Activated T-cell treated with anti-CD3 and anti-CD28 coated beads, Interleukin-2, amount 50 U/mL, for 1 hour (primary cell): ENCODE data around the gene NME4.
A peak's percentile ranks its signal among the peaks of the same experiment; 100 is the strongest.
"Not testable (repeated sequence)": the region's sequence is repeated elsewhere in the genome, so short reads cannot be mapped to it uniquely, and the experiment has no call there.

Source experiments
- DNase-seq: peaks from one replicate; pipeline ENCODE4 v3.0.0-alpha.2; 2020

NME4 gene

DNA sequence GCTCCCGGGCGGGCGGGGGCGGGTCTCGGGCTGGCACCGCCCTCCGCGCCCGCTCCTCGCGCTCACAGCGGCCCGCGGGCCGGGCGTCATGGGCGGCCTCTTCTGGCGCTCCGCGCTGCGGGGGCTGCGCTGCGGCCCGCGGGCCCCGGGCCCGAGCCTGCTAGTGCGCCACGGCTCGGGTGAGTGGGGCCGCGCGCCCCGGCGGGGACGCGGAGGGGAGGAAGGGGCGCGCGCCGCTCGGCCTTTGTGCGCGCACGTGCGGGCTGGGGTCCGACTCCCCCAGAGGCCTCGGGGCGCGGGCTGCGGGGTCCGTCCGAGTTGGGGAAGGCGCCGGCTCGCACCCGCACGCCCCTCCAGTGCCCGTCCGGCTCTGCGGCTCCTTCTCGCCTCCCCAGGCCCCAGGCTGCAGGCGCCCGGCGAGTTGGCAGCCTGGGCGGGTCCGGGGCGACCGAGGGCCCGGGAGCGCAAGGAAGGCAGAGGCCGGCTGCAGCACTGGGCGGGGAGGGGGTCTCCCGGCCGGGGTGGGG, at the start of gene NME4:
NME4 (plus strand) TSS at position 65 of the 527 bp plus-strand sequence; CDS start at position 89, 24 bp downstream.
- peak; percentile 48 for DNase-seq

DNA sequence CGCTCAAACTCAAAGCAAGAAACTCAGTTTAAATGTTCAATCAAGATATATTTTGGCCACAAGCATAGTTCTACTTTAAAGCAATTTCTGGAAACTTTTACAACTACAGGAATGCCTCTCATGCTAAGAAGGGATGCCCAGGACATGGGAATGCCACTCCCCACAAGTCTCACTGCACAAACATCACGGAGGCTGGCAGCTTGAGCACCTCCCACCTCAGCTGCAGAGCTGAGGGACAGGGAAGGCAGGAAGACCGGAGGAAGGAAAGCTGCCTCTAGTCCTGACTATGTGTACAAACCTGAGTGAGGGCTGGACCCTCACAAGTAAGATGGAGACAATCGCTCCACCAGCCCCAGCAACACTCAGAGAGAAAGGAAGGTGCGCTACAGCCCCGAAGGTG, 49.8 kb upstream of the NME4 start:
- DNase-seq: no peak

DNA sequence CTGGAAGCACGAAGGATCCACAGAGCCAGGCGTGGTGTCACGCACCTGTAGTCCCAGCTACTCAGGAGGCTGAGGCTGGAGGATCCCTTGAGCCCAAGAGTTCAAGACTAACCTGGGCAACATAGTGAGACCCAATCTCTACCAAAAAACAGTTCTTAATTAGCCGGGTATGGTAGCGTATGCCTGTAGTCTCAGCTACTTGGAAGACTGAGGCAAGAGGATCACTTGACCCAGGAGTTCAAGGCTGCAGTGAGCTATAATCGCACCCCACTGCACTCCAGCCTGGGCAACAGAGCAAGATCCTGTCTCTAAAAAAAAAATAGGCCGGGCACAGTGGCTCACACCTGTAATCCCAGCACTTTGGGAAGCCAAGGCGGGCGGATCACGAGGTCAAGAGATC, 48.5 kb upstream of the NME4 start:
- DNase-seq: not testable (repeated sequence)

DNA sequence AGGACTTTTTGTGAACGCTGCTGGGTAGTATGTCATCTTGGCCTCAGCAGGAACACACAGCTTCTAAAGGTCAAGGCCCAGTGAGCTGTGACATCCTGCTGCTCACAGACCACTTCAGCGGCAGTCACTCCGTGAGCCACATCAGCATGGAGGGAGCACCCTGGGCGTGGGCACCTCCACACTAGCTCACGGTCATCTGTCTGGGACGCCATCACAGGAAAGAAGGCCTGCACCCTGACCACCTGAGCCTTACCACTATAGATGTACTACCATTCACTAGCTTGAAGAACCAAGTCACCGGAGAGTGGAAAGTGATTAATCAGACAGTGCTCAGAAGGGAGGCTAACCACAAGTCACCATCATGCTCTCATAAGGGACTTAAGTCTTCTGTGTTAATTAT, 47.8 kb upstream of the NME4 start:
- DNase-seq: no peak

DNA sequence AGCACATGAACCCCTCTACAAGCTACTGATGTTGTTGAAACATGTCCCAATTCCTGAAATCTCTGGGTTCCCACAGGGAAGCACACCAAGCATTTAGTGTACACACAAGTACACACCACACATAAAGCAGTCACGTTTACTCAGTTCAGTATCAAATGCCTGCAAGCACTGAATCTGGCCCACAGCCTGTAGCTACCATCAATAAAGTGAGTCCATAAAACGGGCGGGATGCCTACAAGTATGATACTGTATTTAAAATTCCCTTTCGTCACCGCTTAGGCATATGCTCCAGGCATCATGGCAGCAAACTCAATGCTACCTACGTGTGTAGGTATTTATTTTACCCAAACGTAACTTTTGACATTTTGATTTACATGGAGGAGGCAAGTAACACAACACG, 46.8 kb upstream of the NME4 start:
- no peak for DNase-seq

DNA sequence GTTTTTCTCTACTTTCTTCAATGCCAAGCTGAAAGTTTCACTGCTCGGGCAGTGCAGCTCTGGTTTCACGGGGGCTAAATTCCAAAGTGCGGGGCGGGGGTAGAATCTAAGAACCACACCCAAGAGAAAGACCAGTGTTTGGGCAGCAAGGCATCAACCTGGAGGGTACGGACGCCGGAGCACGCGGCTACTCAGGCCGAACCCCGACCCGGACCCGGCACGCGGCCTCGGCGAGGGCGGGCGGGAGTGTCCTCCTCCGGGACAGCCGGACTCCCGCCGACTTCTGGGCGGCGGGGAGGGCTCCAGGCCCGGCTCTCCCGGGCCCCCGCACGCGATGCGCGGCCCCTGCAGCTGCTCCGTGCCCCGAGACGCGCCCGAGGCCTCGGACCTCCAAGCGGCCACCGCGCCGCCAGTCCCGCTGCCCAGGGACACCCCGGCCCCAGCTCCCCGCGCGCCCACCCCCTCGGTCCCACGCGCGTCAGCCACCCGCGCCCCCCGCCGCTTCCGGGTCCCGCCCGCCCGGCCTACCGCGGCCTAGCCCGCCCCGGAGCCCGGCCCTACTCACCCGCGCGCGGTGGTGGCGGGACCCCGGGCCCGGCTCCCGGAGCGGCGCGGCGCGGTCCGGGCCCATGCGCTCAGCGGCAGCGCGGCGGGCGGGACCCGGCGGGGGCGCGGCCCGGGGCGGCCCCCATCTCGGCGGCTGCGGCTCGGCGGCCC, 45.0 kb upstream of the NME4 start:
- DNase-seq: no peak

DNA sequence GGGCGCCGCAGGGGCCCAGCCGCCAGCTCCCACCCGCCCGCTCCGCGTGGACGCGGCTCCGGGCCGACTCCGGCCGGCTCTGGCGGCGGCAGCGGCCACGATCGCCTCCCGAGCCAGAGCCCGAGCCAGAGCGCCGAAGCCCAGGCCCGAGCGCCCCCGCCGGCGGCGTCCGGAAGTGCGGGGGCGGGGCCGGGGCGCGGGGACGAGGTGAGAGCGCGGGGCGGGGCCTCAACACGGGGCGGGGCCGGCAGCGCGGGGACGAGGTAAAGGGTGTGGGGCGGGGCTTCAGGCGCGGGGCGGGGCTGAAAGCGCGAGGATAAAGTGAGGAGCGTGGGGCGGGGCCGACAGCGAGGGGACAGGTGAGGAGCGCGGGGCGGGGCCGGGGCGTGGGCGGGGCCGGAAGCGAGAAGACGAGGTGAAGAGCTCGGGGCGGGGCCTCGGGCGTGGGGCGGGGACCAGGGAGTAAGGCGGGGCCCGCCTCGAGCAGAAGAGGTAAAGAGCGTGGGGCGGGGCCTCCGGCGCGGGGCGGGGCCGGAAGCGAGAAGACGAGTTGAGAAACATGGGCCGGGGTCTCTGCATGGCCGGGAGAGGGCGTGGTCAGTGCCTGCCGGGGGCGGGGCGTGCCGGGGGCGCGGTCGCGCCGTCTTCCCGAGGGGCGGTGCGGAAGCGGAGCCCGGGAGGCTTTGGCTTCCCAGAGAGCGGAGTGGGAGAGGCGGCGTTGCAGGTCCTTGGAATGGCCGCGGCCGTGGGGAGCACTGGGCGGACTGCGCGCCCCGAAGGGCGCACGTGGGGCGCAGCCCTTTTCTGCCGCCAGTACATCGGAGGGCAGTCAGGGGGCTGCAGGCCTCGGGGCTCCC, 44.2 kb upstream of the NME4 start, which contains the start of gene AXIN1:
AXIN1 (minus strand) TSS at position 177 of the 857 bp plus-strand sequence. CDS start 5,698 bp downstream, outside the sequence.
- peak; percentile 100 for DNase-seq

DNA sequence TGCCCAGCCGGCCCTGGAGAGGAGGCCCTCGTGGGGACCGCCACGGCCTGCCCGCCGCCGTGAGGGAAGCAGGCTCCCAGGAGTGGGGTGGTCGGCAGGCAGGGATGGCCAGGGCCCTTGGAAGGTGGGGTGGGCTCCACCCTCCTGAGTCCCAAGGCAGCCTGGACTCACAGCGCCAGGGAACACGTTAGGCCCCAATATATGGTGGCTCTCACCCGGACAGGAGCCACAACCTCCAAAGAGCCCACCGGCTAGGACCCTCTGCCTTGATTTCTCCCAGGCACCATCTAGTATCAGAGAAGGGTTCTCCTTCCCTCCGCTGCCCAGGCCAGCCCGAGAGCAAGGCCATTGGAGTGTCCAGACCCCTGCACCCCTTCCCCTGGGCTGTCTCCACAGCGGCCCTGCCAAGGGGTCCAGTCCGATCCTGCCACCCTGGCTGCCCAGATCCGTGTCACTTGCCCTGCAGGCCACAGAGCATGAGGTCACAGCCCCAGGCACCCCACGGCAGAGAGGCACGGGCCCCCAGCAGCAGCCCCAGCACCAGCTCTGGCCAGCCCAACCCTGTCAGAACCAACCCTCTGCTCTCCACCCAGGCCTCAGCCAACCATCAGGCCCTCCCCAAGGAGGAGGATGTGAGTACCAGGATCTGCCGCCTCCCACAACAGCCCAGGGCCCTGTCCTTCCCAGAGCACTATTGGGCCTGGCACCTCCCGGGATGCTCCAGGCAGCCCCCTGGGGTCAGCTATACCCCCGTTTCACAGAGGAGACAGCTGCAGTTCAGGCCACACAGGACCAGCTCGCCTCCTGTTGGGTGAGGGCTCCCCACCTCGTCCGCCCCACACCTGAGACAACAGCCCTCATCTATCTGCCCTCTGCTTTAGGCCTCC, 43.4 kb upstream of the NME4 start:
- peak; percentile 34 for DNase-seq

DNA sequence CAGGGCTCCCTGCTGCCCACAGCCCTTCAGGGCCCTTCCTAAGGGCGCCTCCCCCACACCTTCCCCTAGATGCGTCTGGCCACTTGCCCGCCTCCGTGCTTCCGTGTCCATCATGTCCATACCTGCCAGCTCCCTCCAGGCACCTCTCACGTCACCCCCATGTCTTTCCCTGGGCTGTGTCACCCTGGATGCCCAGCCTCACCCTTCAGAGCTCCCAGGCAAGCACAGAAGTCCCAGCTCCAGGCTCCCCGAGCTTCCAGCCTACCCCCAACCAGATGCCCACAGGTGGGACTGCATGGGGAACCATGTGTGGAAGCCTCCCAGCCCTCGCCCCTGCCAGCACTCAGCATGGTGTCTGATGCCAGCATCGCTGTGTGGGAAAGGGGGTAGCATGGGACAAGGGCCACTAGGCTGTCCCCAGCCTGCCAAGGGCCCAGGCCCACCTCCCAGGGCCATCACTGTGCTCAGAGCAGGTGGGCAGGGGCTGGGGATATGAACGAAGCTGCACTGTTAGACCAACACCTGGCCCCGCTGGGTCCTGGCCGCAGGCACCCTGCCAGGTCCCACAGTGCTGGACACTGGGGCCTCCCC, 42.6 kb upstream of the NME4 start:
- DNase-seq: no peak

DNA sequence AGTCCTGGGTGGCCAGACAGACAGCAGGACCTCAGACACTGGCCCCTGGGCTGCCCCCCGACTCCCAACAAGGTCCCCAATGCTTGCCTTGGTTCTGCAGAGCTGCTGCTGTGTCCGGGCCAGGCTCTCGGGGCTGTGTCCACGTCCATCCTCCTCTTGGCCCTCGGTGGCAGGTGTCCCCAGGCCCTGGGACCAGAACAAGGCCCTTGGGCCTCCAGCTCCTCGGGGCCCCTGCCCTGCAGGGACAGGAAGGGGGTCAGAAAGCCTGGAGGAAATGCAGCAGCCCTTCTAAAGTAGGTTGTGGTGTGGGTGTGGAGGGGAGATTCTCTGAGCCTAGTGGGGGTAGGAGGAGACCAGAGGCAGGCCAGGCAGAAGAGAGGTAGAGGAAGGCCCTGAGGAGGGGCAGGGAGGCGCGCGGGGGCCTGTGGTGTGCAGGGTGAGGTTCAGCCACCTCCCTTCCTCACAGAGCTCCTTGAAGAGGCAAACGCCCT, 42.0 kb upstream of the NME4 start:
- DNase-seq: no peak

DNA sequence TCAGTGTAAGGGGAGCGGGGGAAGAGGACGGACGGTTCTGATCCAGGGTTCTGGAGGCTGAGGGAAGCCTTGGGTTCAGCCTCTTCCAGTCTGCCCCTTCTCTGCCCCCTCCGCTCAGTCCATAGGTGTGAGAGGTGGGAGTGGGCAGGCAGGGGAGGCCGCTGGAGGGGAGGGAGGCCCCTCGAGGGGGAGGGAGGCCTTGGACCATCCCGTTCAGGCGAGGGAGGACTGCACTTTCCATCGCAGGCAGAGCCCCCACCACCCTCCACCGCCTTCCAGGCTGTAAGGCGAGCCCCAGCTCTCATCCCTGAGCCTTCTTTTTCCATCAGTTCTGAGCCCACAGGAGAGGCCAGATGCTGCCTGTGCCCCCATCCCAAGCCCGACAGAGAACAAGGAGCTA, 40.3 kb upstream of the NME4 start:
- DNase-seq: no peak

DNA sequence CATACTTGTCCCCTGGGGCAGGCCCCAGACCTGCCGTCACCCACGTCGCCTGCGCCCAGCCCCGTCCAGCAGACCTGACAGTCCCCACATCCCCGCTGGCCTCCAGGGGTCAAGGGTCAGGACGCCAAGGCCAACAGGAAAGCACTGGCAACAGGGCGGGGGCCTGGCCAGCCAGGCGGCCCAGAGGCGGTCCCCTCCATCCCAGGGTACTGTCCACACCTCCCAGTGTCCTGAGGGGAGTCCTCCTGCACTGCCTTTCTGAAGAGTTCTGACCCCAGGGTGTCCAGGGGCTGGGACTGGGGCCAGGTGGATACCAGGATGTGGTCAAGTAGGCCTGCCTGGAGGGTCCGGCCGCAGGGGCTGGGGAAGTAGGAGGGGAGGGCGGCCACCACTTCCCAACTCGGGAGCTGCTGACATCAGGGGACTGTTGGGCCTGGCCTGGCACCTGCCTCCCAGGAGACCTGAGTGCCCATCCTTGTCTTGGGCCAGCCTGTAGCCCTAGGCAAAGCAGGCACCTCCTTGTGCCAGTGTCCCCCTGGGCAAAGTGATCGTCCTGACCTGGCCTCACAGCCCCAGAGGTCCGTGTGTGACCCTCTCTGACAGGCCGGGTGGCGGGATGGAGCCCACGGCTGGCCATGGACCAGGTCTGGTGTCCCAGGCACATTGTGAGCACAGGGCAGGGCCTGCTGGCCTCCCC, 37.8 kb upstream of the NME4 start:
- DNase-seq: no peak

DNA sequence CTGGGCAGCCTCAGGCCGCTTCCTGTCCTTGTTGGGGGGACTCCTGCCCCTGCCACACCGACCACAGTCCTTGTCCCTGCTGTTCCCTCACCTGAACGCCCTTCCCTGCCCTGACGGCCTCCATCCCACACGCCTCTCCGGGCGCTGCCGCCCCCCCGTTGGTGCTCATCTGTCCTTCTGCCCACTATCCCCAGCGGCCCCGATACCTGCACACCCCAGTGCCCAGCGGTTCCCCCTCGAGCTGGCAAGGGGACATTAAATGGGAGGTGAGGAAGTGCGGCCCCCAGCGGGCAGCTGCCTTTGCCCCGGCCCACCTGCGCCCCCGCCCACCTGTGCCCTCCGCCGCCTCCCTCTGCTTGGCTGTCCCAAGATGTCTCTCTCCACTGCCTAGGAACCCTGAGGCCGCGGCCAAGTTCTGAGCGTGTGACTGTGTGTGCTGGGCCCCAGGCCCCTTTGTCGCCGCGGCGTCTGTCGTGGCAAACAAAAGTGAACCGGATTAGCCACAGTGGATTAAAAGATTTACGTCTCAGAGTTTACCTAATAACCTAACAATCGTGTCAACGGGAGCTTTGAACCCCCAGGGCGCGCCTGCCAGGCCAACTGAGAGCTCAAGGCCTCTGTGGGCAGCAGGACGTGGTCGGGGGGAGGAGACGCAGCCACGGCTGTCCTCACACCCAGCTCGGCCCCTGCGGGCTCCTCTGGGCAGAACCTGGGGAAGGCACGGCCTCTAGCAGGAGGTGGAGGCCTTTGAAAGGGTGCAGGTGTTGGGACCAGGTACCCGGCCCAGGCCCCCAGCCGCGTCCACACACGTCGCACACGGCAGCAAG, 36.9 kb upstream of the NME4 start:
- DNase-seq: no peak

DNA sequence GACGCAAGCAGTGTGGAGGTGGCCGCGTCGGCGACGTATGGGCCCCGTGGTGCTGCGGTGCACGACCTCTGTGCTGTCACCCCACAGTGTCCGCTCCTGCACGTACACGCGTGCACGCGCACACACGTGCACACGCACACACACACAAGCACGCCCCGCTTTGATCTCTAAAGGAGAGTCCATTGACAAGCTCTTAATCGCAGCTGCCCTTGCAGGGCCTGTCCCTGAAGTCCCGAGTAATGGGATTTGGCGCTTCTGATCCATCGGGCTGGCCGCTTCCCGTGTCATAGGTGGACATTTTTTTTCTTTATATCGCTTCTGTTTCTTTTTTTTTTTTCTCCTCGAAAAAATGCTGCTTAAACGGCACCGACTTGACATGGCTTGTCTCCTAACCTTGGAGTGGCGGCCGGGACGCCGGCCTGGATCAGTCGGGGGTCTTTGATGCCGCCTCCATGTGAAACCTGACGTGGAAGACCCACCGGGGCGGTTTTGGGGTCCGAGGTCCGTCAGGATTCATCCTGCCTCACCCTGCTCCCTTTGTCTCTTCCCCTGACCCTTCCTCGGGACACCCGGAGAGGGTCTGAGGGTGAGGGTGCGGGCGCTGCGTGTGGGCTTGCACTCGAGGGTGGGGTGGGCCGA, 36.2 kb upstream of the NME4 start:
- DNase-seq: no peak

DNA sequence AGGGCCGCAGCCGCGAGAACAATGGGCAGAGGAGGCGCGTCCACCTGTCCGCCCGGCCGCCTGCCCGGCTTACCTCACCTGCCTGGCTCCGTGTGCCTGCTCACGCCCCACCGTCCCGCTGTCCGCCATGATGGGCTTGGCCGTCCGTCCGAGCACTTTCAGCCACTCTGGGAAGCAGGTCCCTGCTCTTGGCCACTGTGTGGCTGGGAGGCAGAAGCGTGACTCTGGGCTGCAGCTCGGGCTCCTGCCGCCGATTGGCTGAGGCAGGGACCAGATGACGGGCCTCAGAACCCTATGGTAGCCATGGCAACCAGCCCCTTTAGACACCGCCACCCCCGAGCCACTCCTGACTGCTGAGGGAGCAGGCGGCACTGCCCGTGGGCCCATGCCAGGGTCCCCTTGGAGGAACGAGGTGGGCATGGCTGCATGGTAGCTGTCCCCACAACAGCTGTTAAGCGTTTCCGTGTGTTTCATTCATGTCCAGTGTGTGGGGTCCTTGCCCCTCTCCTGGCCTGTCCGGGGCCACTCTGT, 35.6 kb upstream of the NME4 start:
- no peak for DNase-seq

DNA sequence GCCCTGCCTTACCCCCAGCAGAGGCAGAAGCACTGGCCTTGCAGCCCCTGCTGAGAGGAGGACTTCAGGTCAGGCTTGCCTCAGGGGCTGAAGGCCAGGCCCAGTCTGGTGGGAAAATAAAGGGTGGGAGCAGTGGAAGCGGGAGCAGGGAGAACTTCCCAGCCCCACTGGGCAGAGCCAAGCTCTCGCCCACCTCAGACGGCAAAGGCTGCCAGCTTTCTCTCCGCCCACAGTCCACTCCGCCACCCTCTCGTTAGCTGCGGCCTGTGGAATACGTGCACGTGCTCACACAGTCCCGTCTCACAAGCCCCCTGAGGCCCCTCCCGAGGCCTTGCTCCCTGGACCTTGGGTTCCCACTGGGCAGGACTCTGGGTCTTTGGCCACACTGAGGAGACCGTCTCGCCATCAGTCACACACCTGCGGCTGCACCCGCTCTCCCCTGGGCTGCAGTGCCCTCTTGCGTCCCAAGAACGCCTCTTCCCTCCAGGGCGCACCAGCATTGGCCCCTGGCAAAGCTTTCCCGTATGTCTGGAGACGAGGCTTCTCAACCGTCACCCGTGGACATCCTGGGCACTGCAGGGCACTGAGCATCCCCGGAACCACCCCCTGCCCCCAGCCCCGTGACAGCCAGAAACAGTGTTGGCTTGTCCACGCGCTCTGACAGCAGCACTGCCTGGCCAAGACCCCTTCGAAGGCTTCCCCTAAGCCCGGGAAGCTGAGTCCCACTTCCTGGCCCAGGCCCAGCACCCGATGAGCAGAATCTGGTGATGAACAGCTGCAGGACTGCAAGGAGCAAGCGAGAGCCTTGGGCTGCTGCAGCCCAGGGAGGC, 34.9 kb upstream of the NME4 start:
- peak; percentile 78 for DNase-seq

DNA sequence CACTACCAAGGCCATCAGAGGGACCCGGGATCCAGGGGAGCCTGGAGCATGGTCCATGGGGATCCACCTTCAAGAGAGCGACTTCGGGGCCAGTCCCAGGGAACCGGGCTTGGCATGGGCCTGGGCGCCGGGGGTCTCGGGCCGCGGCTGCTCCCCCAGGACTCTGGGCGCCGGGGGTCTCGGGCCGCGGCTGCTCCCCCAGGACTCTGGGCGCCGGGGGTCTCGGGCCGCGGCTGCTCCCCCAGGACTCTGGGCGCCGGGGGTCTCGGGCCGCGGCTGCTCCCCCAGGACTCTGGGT, 34.3 kb upstream of the NME4 start:
- DNase-seq: not testable (repeated sequence)

DNA sequence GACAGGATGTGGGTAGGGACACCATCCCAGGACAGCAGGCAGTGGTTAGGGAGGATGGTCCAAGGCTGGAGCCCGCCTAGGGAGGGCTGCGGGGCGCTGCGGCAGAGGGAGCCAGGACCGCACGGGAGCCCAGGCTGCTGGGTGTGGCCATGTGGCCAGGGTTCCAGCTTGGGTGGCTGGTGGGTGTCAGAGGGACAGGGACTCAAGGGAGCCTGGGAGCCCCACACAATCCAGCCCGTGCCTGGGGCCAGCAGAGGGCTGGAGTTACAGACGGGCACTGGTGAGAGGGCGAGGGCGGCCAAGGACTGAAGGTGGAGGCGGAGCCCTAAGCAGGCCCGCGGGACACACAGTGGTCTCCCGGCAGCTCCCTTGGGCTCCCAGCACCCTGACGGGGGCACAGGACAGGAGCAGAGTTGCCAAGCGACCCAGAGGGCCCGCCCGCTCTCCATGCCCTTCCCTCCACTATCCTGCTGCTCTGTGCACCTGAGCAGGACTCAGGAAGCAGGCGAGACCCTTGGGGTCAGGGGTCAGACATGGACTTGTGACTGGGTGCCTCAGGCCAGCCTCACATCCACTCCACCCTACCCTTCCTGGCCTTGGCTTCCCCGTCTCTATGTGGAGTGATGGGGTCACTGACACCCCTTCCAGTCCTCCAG, 33.8 kb upstream of the NME4 start:
- DNase-seq: no peak
